Measurements from ENCODE around the gene GALNT11.

Gene GALNT11

DNA sequence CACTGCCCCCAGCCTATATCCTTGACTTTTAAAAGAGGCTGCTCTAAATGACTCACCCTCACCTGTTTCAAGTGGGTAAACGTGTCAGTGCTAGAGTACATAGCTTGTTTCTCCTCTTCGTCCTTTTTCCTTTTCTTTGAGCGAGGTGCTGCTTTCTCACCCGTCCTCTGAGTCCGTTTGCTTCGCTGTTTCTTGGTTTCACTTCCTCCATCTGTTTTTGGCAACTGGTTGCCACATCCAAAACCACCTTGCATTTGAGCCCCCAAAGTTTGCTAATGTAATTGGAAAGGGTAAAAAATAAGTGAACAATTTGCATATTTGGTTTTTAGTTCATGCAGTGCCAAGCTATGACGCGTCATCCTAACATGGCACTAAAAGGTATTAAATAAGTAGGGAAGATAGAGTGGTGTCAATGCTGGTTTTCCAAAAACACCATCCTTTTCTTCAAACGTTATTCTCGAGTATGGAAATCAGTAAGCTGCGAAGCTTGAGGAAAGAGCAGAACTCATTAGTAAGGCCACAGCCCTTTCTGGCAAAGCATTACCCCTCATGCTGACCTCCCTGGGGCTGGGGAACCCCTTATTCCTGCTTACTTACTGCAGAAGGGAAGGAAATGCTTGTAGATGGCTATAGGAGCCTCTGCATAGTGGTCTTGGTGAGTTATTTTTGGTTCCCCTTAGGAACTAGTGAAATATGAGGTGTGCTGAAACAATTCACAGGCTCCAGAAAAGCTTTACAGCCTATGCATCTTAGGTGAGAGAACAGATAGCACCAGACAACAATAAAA lies 133.5 kb downstream of the GALNT11 start:
- no peak for DNase-seq

DNA sequence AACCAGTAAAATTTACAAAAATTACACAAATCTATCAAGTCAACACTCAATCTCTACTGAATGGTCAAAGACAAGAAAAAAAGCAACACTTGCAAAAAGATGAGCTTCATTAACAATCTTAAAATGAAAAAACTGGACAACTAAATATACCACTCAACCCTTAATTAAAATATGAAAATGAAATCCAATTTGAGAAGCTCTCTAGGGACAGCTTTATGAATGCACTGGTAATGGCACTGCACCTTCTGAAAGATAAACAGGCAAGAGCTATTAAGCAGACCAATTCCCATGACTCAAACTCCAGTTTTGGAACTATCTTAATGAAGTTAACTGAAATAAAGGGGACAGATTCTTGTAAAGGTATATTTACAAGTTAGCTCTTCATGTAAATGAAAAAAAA lies 135.7 kb downstream of the GALNT11 start:
- DNase-seq = no peak

DNA sequence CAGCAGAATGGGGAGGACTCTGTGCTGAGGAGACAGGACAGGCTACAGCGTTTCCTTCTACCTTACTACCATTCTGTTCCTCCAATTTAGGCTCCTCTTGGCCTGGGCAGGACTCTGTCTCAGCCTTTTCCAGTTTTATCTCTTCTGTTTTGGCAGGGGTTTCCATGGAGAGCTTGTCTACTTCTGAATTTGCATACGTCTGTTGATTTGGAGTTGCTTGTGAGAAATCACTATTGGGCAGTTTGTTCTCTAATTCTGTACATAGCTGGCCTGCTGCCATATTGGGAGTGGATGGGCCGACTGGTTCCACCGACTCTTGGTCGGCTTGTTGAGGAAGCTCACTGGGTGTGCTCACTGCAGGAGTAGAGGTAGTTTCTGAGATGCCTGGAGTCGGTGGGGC lies 136.8 kb downstream of the GALNT11 start:
- DNase-seq = no peak
